Coronary artery (tissue), 2 donors: Measurements from ENCODE around the gene CAPZB.

Experiments
- DNase-seq: peaks from one replicate; pipeline ENCODE4 v3.0.0-alpha.2; 2017; ENCODE audit warnings: low spot score
- H3K27ac ChIP-seq, 2 donors: fragments of 200-600 bp; sonication (generic); one replicate each; pipeline ENCODE4 v1.5.1; 2016 to 2019
- H3K4me3 ChIP-seq: fragments of 200-600 bp; sonication (generic); 2 replicates; pipeline ENCODE4 v1.5.1; 2016; ENCODE audit warnings: mild to moderate bottlenecking, moderate library complexity
- CTCF ChIP-seq: fragments of 200-600 bp; sonication (generic); IDR thresholded peaks from one replicate; pipeline ENCODE4 v1.5.1; 2019; ENCODE audit warnings: antibody characterized with exemption

CAPZB gene

GRCh38 chr1:19485362-19486187 lies at the start of gene CAPZB:
Gene CAPZB, minus strand, starts transcription at chr1:19485539. Its CDS starts 101 bp downstream, at chr1:19485438.
- TF ChIP-seq CTCF, result no peak
- Histone ChIP-seq H3K27ac (peak within 1 kb of the TSS; percentile 99), H3K4me3 (peak within 1 kb of the TSS; percentile 98)
- DNase-seq, result peak; percentile 95

GRCh38 chr1:19534281-19534680 lies 48.9 kb upstream of the CAPZB start:
- DNase-seq, result no peak
- TF ChIP-seq CTCF, result no peak
- H3K27ac ChIP-seq, result no peak overlapping the region
- peak overlapping the region; percentile 34 for H3K4me3 ChIP-seq

DNA sequence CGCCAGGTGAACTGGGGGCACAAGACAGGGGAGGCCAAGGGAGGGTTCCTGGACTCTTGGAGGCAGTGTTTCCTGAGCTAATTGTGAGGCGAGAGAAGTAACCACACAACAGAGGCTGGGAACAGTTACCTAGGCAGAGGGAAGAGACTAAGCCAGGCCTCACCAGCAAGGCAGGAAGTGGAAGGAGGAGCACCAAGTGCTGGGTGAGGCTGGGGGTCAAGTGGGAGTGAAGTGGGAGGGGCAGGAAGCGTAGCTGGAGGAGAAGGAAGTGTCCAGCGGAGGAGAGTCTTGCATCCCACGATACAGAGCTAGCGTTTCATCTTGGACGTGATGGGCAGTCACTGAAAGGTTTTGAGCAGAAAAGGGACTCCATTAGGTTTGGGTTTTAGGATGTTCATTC lies 48.3 kb upstream of the CAPZB start:
- H3K27ac ChIP-seq, result no peak overlapping the region
- no peak for DNase-seq
- no peak for TF ChIP-seq CTCF
- H3K4me3 ChIP-seq, result peak overlapping the region; percentile 34

- Histone ChIP-seq H3K4me3 (no peak overlapping the region), H3K27ac (no peak overlapping the region)
- no peak for DNase-seq
- TF ChIP-seq CTCF, result no peak
Observed at GRCh38 chr1:19532519-19532918, 47.2 kb upstream of the CAPZB start.

DNA sequence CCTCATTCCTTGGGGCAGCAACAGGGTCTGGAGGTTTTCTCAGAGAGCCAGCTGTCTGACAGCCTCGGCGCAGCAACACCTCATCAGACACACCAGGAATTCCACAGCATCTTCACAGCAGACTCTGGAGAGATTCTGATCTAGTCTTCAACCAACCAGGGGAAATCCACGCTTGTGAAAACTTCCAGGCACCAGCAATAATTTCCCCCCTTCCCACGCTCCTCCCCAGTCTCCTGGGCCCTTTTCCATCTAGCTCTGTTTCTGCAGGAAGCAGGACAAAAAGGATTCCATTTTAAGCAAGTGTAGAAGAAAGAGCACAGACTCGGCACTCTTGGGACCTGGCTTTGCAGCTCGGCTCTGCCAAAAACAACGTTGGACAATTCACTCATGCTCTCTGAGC lies 44.3 kb upstream of the CAPZB start:
- no peak for DNase-seq
- H3K27ac ChIP-seq, result peak overlapping the region in 1 of 2 donors; percentile 30
- no peak for TF ChIP-seq CTCF
- H3K4me3 ChIP-seq, result no peak overlapping the region

GRCh38 chr1:19528438-19528837 lies 43.1 kb upstream of the CAPZB start:
- no peak overlapping the region for H3K4me3 ChIP-seq
- no peak for DNase-seq
- no peak overlapping the region for H3K27ac ChIP-seq
- TF ChIP-seq CTCF, result no peak
